Naive B cell (primary cell): Measurements from ENCODE around the gene ZNF541. TPM values are rescaled to one million over a fixed set of nuclear protein-coding genes. Genes with fewer than 3 reads are reported as not detected.
"Not testable (repeated sequence)": the region's sequence is repeated elsewhere in the genome, so short reads cannot be mapped to it uniquely, and the experiment has no call there.

Source experiments
- ATAC-seq, 2 donors: fragments of 150-1000 bp; cut with Tn5 transposase; 2 replicates each; pipeline ENCODE4 v1.10.0; 2021; ENCODE audit warnings: low read depth in 2 of 2, mild to moderate bottlenecking in 2 of 2, moderate library complexity in 2 of 2
- DNase-seq: peaks from one replicate; pipeline ENCODE4 v3.0.0; 2022
- H3K27ac Mint-ChIP-seq, 6 donors: one replicate each; pipeline ENCODE4 v1.8.0; 2020 to 2022; ENCODE audit warnings: mild to moderate bottlenecking in 6 of 6, mixed read lengths in 6 of 6, moderate library complexity in 5 of 6, inconsistent platforms in 2 of 6
- H3K27me3 Mint-ChIP-seq, 3 donors: one replicate each; pipeline ENCODE4 v1.8.0; 2021 to 2022; ENCODE audit warnings: mixed read lengths in 3 of 3, mild to moderate bottlenecking in 1 of 3
- H3K36me3 Mint-ChIP-seq, 2 donors: one replicate each; pipeline ENCODE4 v1.8.0; 2020 to 2022; ENCODE audit warnings: mixed read lengths in 2 of 2, inconsistent platforms in 1 of 2, mild to moderate bottlenecking in 1 of 2
- H3K4me1 Mint-ChIP-seq, 3 donors: one replicate each; pipeline ENCODE4 v1.8.0; 2020 to 2022; ENCODE audit warnings: mixed read lengths in 3 of 3, inconsistent platforms in 1 of 3, mild to moderate bottlenecking in 1 of 3, moderate library complexity in 1 of 3
- H3K4me3 Mint-ChIP-seq, 8 donors: one replicate each; pipeline ENCODE4 v1.8.0; 2020 to 2022; ENCODE audit warnings: mild to moderate bottlenecking in 8 of 8, mixed read lengths in 8 of 8, moderate library complexity in 8 of 8, inconsistent platforms in 2 of 8
- H3K9me3 Mint-ChIP-seq, 7 donors: one replicate each; pipeline ENCODE4 v1.8.0; 2020 to 2022; ENCODE audit warnings: mixed read lengths in 7 of 7, mild to moderate bottlenecking in 5 of 7, inconsistent platforms in 2 of 7, moderate library complexity in 1 of 7
- polyA plus RNA-seq, 6 donors: library from polyadenylated mRNA; unstranded; fragments of 300-500 nt; fragmentation: Illumina TruSeq; gene quantifications; one replicate each; pipeline ENCODE4 v1.2.3, GENCODE V29; 2021; ENCODE audit warnings: low read depth in 6 of 6

ZNF541 gene
- polyA plus RNA-seq, 6 donors from 2014 or later: not detected

DNA sequence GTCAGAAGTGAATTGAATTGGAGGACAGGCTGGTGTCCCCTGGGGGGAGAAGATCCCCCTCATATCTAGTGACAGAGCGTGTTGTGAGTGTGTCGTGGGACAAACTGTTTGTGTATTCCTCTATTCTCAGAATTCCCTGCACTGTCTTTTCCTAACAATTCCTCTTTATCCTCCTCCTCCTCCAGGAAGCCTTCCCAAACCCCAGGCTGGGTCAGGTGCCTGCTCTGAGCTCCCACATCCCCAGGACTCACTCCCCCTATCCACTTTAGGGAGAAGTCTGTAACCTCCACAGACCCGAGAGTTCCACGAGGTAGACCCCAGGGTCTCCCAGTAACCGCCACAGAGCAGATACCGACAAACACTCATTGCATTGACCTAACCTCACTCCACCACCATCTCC, 20.9 kb upstream of the ZNF541 start:
- Mint-ChIP-seq H3K4me1 (peaks cover 0 to 8% (median 2%) of the 10 kb centered on the region in 3 donors), H3K9me3 (peaks cover 0 to 7% (median 0%) of the 10 kb centered on the region in 7 donors), H3K4me3 (no peak overlapping the region), H3K27ac (no peak overlapping the region), H3K36me3 (no peaks in the 10 kb centered on the region), H3K27me3 (peaks cover 24 to 53% (median 45%) of the 10 kb centered on the region in 3 donors)
- no peak for ATAC-seq
- no peak for DNase-seq

GRCh38 chr19:47589824-47590223, 16.9 kb upstream of the ZNF541 start:
- Mint-ChIP-seq H3K27me3 (peaks cover 30 to 64% (median 54%) of the 10 kb centered on the region in 3 donors), H3K27ac (no peak overlapping the region), H3K4me3 (no peak overlapping the region), H3K36me3 (peaks cover 6 to 7% of the 10 kb centered on the region in 2 donors), H3K9me3 (peaks cover 1 to 20% (median 11%) of the 10 kb centered on the region in 7 donors), H3K4me1 (peaks cover 0 to 5% (median 0%) of the 10 kb centered on the region in 3 donors)
- no peak for ATAC-seq
- no peak for DNase-seq

DNA sequence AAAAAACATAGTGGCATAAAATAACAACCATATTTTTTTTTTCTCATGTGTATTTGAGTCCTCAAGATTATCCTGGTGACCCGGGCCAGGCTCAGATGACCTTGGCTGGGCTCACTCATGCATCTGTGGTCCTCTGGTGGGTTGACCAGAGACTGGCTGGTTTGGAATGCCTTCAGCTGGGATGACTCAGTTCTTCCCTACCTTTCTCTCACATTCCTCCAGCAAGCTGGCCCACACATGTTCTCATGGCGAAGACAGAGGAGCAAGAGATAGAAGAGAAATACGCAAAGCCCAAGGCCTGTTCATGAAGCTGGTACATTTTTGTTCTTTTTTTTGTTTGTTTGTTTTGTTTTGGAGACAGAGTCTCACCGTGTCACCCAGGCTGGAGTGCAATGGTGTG, 14.3 kb upstream of the ZNF541 start:
- Mint-ChIP-seq H3K36me3 (peaks cover 6 to 7% of the 10 kb centered on the region in 2 donors), H3K4me3 (peak overlapping the region in 1 of 8 donors; percentile 66), H3K27ac (no peak overlapping the region), H3K4me1 (peaks cover 0 to 5% (median 2%) of the 10 kb centered on the region in 3 donors), H3K27me3 (peaks cover 42 to 66% (median 54%) of the 10 kb centered on the region in 3 donors), H3K9me3 (peaks cover 1 to 20% (median 9%) of the 10 kb centered on the region in 7 donors)
- ATAC-seq: no peak
- no peak for DNase-seq

- H3K4me1 Mint-ChIP-seq: peaks cover 5 to 18% (median 8%) of the 10 kb centered on the region in 3 donors
- H3K9me3 Mint-ChIP-seq: peaks cover 1 to 23% (median 11%) of the 10 kb centered on the region in 7 donors
- H3K4me3 Mint-ChIP-seq: peak overlapping the region in 1 of 8 donors; percentile 39
- H3K36me3 Mint-ChIP-seq, ATAC-seq, DNase-seq, H3K27ac Mint-ChIP-seq: not testable (repeated sequence)
- H3K27me3 Mint-ChIP-seq: peaks cover 47 to 65% (median 64%) of the 10 kb centered on the region in 3 donors
Observed at GRCh38 chr19:47583161-47583560, 10.2 kb upstream of the ZNF541 start.

DNA sequence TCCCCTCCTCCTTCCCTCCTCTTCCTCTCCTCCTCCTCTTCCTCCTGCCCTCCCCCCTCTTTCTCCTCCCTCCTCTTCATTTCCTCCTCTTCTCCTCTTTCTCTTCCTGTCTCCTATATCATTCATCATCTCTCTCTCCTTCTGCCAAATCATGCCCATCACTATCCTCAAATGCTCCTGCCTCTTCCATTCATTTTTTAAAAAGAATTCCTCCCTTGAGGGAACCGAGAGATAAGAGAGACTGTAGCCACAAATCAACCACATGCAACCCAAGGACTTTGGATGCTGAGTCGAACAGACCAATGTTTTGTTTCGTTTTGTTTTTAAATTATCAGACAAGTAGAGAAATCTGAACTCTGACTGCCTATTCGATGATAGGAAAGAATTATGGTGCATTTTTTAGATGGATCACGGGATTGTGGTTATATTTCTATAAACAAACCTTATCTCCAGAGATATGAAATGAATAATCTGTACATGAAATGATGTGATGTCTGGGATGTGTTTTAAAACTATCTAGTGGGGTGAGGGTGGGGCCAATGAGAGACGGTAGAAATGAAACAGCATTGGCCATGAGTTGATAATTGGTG, 9.5 kb upstream of the ZNF541 start:
- Mint-ChIP-seq H3K9me3 (peaks cover 1 to 23% (median 11%) of the 10 kb centered on the region in 7 donors), H3K4me1 (peaks cover 11 to 25% (median 16%) of the 10 kb centered on the region in 3 donors), H3K4me3 (no peak overlapping the region), H3K36me3 (peaks cover 6 to 7% of the 10 kb centered on the region in 2 donors), H3K27ac (no peak overlapping the region), H3K27me3 (peaks cover 52 to 64% (median 63%) of the 10 kb centered on the region in 3 donors)
- ATAC-seq (no peak), DNase-seq (no peak)

GRCh38 chr19:47581605-47582319, 8.8 kb upstream of the ZNF541 start:
- H3K27me3 Mint-ChIP-seq: peaks cover 54 to 70% (median 66%) of the 10 kb centered on the region in 3 donors
- peaks cover 1 to 20% (median 8%) of the 10 kb centered on the region in 7 donors for H3K9me3 Mint-ChIP-seq
- ATAC-seq: no peak
- H3K36me3 Mint-ChIP-seq: peaks cover 6 to 7% of the 10 kb centered on the region in 2 donors
- no peak overlapping the region for H3K4me3 Mint-ChIP-seq
- peaks cover 16 to 32% (median 22%) of the 10 kb centered on the region in 3 donors for H3K4me1 Mint-ChIP-seq
- no peak for DNase-seq
- no peak overlapping the region for H3K27ac Mint-ChIP-seq

DNA sequence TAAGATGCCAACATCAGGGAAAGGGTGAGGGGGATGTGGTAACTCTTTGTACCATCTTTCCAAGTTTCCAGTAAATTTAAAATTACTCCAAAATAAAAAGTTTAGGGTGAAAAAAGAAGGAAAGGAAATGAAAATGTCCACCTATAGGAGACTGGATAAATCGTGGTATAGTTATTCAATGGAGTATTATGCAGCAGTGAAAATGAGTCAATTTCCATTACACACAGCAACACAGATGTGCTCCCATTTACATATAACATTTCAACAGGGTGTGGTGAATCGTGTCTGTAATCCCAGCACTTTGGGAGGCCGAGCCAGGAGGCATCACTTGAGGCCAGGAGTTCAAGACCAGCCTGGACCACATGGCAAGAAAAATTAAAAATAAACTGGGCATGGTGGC, 7.4 kb upstream of the ZNF541 start:
- no peak overlapping the region for H3K4me3 Mint-ChIP-seq
- no peaks in the 10 kb centered on the region for H3K36me3 Mint-ChIP-seq
- no peak for DNase-seq
- peaks cover 20 to 41% (median 32%) of the 10 kb centered on the region in 3 donors for H3K4me1 Mint-ChIP-seq
- peaks cover 0 to 14% (median 2%) of the 10 kb centered on the region in 7 donors for H3K9me3 Mint-ChIP-seq
- peaks cover 54 to 71% (median 69%) of the 10 kb centered on the region in 3 donors for H3K27me3 Mint-ChIP-seq
- no peak overlapping the region for H3K27ac Mint-ChIP-seq
- no peak for ATAC-seq

GRCh38 chr19:47572635-47573034, 313 bp downstream of the ZNF541 start:
- no peaks in the 10 kb centered on the region for H3K9me3 Mint-ChIP-seq
- peaks cover 44 to 54% (median 50%) of the 10 kb centered on the region in 3 donors for H3K27me3 Mint-ChIP-seq
- no peak for DNase-seq
- H3K36me3 Mint-ChIP-seq: peaks cover 0 to 13% of the 10 kb centered on the region in 2 donors
- H3K4me3 Mint-ChIP-seq: peak overlapping the region in 7 of 8 donors; percentile 27 to 86 (median 62)
- H3K4me1 Mint-ChIP-seq: peaks cover 24 to 36% (median 31%) of the 10 kb centered on the region in 3 donors
- ATAC-seq: no peak
- no peak overlapping the region for H3K27ac Mint-ChIP-seq

- H3K27ac Mint-ChIP-seq: no peak overlapping the region
- peaks cover 0 to 13% of the 10 kb centered on the region in 2 donors for H3K36me3 Mint-ChIP-seq
- no peak for ATAC-seq
Observed at GRCh38 chr19:47569331-47569730, 3.6 kb downstream of the ZNF541 start.

DNA sequence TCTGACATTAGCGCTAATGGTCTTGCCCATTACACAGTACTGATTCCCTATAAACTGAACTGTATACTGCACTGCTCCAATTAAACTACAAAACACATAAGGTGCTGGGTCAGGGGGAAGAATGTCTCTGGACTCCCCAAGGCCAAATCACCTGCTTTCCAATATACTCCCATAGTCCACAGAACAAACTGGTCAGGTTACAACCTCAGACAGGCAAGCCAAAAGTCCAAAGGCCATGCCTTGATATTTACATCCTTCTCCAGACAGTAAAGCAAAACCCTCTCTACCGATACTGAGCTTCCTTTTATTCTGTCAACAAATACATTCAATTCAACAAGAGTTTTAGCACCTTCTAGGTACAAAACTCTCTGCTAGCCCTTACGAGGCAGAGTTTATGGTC, 8.9 kb downstream of the ZNF541 start:
- ATAC-seq: no peak
- no peak for DNase-seq
- H3K4me3 Mint-ChIP-seq: peak overlapping the region in 1 of 8 donors; percentile 3
- H3K9me3 Mint-ChIP-seq: peaks cover 0 to 2% (median 0%) of the 10 kb centered on the region in 7 donors
- no peak overlapping the region for H3K27ac Mint-ChIP-seq
- peaks cover 27 to 34% (median 30%) of the 10 kb centered on the region in 3 donors for H3K27me3 Mint-ChIP-seq
- no peaks in the 10 kb centered on the region for H3K36me3 Mint-ChIP-seq
- no peaks in the 10 kb centered on the region for H3K4me1 Mint-ChIP-seq

More at GRCh38 chr19:47569331-47569730, 3.6 kb downstream of the ZNF541 start:
- H3K9me3 Mint-ChIP-seq: peaks cover 0 to 2% (median 0%) of the 10 kb centered on the region in 7 donors
- H3K4me3 Mint-ChIP-seq: no peak overlapping the region
- H3K4me1 Mint-ChIP-seq: peaks cover 12 to 18% (median 12%) of the 10 kb centered on the region in 3 donors
- peaks cover 27 to 45% (median 34%) of the 10 kb centered on the region in 3 donors for H3K27me3 Mint-ChIP-seq
- no peak for DNase-seq

DNA sequence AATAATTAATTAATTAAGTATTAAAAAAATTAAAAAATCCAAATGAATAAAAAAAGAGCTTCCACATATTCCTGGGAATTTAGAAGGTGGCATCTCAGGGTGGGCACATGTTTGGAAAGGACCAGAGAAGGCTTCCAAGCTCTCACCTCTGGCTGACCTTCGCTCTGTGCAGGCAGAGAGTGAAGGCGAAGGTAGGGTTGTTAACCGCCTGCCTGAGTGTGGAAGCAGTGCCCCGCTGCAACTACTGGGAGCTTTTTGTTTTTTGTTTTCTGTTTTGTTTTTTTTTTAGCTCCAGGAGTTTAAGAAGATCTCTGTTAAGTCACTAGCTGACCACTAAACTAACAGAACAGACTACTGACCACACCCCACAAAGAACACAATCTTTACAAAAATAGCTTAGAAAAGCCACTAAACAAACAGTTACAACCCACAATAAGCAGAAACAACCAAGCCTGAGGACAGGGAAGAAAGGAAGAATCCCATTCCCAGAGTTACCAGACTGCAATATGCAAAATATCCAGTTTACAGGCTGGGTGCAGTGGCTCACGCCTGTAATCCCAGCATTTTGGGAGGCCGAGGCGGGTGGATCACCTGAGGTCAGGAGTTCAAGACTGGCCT, 11.4 kb downstream of the ZNF541 start:
- Mint-ChIP-seq H3K27me3 (peaks cover 25 to 41% (median 39%) of the 10 kb centered on the region in 3 donors), H3K4me3 (no peak overlapping the region), H3K36me3 (no peaks in the 10 kb centered on the region), H3K9me3 (peaks cover 0 to 2% (median 0%) of the 10 kb centered on the region in 7 donors), H3K4me1 (no peaks in the 10 kb centered on the region), H3K27ac (no peak overlapping the region)
- DNase-seq (no peak), ATAC-seq (no peak)

DNA sequence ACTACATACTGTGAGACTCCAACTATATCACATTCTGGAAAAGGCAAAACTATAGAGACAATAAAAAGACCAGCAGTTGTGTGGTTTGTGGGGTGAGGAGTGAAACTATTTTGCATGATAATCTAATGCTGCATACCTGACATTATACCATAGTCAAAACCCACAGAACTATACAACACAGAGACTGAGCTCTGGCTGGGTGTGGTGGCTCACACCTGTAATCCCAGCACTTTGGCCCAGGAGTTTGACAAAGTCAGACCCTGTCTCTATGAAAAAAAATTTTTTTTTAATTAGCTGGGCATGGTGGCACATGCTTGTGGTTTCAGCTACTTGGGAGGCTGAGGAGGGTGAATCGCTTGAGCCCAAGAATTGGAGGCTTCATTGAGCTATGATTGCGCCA, 11.9 kb downstream of the ZNF541 start:
- Mint-ChIP-seq H3K4me1 (no peaks in the 10 kb centered on the region), H3K27me3 (peaks cover 25 to 41% (median 39%) of the 10 kb centered on the region in 3 donors), H3K27ac (no peak overlapping the region), H3K4me3 (no peak overlapping the region), H3K36me3 (no peaks in the 10 kb centered on the region), H3K9me3 (peaks cover 0 to 2% (median 0%) of the 10 kb centered on the region in 7 donors)
- DNase-seq (no peak), ATAC-seq (no peak)

DNA sequence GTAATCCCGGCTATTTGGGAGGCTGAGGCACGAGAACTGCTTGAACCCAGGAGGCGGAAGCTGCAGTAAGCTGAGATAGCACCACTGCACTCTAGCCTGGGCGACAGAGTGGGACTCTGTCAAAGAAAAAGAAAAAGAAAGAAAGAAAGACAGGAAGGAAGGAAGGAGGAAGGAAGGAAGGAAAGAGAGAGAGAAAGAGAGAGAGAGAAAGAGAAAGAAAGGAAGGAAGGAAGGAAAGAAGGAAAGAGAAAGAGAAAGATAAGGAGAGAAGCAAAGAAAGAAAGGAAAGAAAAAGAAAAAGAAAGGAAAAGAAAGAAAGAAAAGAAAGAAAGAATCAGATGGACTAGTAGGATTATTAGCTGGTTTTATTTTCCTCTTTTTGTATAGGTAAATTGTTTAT, 22.8 kb downstream of the ZNF541 start:
- ATAC-seq (no peak), DNase-seq (no peak)
- H3K27ac Mint-ChIP-seq: peak overlapping the region in 1 of 6 donors; percentile 11
- peaks cover 0 to 2% (median 0%) of the 10 kb centered on the region in 7 donors for H3K9me3 Mint-ChIP-seq
- no peaks in the 10 kb centered on the region for H3K4me1 Mint-ChIP-seq
- H3K27me3 Mint-ChIP-seq: peaks cover 9 to 27% (median 19%) of the 10 kb centered on the region in 3 donors
- no peaks in the 10 kb centered on the region for H3K36me3 Mint-ChIP-seq
- H3K4me3 Mint-ChIP-seq: peak overlapping the region in 1 of 8 donors; percentile 66
